GM12891 (cell line): ENCODE results near the gene BRSK2.
A peak's percentile ranks its signal among the peaks of the same experiment; 100 is the strongest.

Experiments used
- DNase-seq: peaks from one replicate; pipeline ENCODE4 v3.0.0; 2011; ENCODE audit warnings: low spot score; ENCODE audit not compliant: insufficient read length
- FAIRE-seq: peaks from 2 replicates; lab custom pipeline; 2011; peaks lifted over from hg19 to GRCh38; lab: Jason Lieb, UNC
- PAX5 ChIP-seq: IDR thresholded peaks from 2 replicates; pipeline ENCODE4 v1.6.1; 2011; ENCODE audit warnings: low read length, moderate library complexity, mild to moderate bottlenecking; ENCODE audit not compliant: insufficient read depth, severe bottlenecking
- POLR2A ChIP-seq: IDR thresholded peaks from 2 replicates; pipeline ENCODE4 v1.6.1; 2011; ENCODE audit warnings: low read depth, low read length, control low read depth
- POLR2AphosphoS5 ChIP-seq: IDR thresholded peaks from 2 replicates; pipeline ENCODE4 v1.6.1; 2011; ENCODE audit warnings: low read depth, low read length, control low read depth
- POU2F2 ChIP-seq: IDR thresholded peaks from 2 replicates; pipeline ENCODE4 v1.6.1; 2011; ENCODE audit warnings: low read depth, mild to moderate bottlenecking, control low read depth, low read length, moderate library complexity
- SPI1 ChIP-seq: IDR thresholded peaks from 2 replicates; pipeline ENCODE4 v1.6.1; 2011; ENCODE audit warnings: low read depth, low read length, control low read depth
- TAF1 ChIP-seq: IDR thresholded peaks from 2 replicates; pipeline ENCODE4 v1.6.1; 2011; ENCODE audit warnings: low read depth, low read length, control low read depth

The BRSK2 gene

DNA sequence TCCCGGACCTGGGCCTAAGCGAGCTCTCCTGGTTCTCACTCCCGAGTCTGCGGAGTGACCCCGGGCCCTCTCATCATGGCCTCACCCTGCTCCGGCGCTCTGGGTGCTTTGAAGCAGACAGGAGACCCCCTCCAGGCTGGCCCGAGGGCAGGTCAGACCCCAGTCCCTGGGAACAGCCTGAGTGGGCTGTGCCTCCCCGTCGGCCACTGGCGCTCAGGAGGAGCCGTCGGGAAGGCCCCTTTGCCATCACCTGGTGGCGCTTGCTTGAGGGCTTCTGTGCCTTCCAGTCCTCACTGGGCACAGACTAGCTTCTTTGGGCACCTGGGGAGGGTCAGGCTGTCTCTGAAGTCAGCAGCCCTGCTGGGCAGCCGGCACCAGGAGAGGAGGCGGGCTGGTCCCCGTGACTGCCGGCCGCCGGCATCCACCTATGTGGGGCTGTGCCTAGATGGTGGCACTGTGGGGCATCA lies 6.7 kb downstream of the BRSK2 start:
- FAIRE-seq (no peak), DNase-seq (no peak)
- TF ChIP-seq PAX5 (no peak), POU2F2 (no peak), POLR2A (no peak), TAF1 (no peak), SPI1 (no peak), POLR2AphosphoS5 (no peak)

DNA sequence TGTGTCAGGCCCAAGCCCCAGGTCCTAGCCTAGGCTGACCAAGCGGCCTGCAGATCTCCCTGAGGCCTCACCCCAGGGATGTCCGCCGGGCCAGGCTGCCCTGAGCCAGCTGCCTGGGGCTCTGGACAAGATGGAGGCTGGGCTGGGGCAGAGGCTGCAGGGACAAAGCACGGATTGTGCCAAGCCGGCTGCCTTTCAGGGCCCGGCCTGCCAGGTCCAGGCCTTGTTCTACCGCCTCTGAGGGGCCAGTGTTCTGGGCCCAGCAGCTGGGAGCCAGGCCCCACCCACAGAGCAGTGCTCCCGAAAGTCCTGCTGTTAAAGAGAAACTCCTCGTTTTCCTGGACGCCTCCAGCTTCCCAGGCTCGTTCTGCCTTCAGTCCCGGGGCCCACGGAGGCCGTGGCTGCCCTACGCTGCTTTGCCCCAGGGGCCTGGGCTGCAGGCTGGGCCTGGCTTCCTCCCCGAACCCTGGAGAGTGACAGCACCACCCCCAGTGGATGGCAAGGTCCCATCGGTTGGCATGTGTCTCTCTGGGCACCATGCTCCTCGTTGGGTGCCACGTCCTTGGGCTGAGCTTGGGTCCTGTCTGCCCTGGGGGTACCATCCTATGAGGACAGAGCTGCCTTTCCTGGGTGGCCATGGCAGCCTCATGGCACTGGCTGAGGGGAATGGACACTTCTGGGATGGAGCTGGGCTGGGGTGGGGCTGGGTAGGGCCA lies 7.6 kb downstream of the BRSK2 start:
- DNase-seq (no peak), FAIRE-seq (no peak)
- TF ChIP-seq TAF1 (no peak), SPI1 (no peak), POU2F2 (no peak), PAX5 (no peak), POLR2A (no peak), POLR2AphosphoS5 (no peak)

- DNase-seq, result no peak
- FAIRE-seq, result no peak
- no peak for TF ChIP-seq POLR2AphosphoS5
- no peak for TF ChIP-seq TAF1
These were observed 8.3 kb downstream of the BRSK2 start for GRCh38 chr11:1397862-1398527.

GRCh38 chr11:1398528-1399235 lies 8.9 kb downstream of the BRSK2 start:
- TF ChIP-seq POU2F2, result no peak
- TF ChIP-seq POLR2A, result no peak
- no peak for TF ChIP-seq TAF1
- TF ChIP-seq POLR2AphosphoS5, result no peak
- TF ChIP-seq PAX5, result no peak
- TF ChIP-seq SPI1, result no peak
- DNase-seq (no peak), FAIRE-seq (no peak)

- no peak for FAIRE-seq
- no peak for TF ChIP-seq TAF1
- no peak for TF ChIP-seq POLR2AphosphoS5
- no peak for TF ChIP-seq POLR2A
- TF ChIP-seq SPI1, result no peak
- no peak for TF ChIP-seq POU2F2
- TF ChIP-seq PAX5, result no peak
- DNase-seq, result no peak
These were observed 9.9 kb downstream of the BRSK2 start for GRCh38 chr11:1399386-1400316.

- TF ChIP-seq POLR2AphosphoS5 (no peak), PAX5 (no peak), POLR2A (no peak), TAF1 (no peak), SPI1 (no peak)
- FAIRE-seq (no peak), DNase-seq (no peak)
These were observed 10.8 kb downstream of the BRSK2 start for GRCh38 chr11:1400317-1401170.

DNA sequence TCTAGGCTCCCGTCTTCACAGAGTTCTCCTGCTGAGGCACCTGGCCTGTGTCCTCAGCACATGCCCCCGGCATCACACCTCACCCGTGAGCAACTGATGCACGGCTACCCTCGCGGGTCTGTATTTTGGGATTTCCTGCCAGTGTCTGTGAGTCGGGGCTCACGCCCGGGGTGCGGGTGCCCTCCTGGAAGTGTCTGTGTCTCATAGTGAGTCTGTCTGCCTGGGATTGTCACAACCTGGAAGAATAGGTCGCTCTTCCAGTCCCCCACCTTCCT lies 11.4 kb downstream of the BRSK2 start:
- FAIRE-seq, result no peak
- DNase-seq, result no peak
- no peak for TF ChIP-seq PAX5
- TF ChIP-seq POU2F2, result no peak
- TF ChIP-seq POLR2AphosphoS5, result no peak
- no peak for TF ChIP-seq TAF1

GRCh38 chr11:1401656-1402221 lies 12.0 kb downstream of the BRSK2 start:
- DNase-seq (peak; percentile 74), FAIRE-seq (no peak)
- no peak for TF ChIP-seq SPI1
